Activated T-helper 1 cell treated with anti-CD3 and anti-CD28 coated beads, Interleukin-12 subunit alpha, Interleukin-12 subunit beta, Interleukin-2, Interleukin-4 antibody, amounts not matched to agents 30 ng/mL and 10 ng/mL and 1 ng/mL, durations not matched to agents 14 hours and 24 hours and 36 hours (primary cell): Measurements from ENCODE around the gene FRG2C. TPM values are rescaled to one million over a fixed set of nuclear protein-coding genes. Genes with fewer than 3 reads are reported as not detected.
"Not testable (repeated sequence)": the region's sequence is repeated elsewhere in the genome, so short reads cannot be mapped to it uniquely, and the experiment has no call there.

Source experiments
- DNase-seq: peaks from one replicate; pipeline ENCODE4 v3.0.0; 2021; ENCODE audit warnings: low spot score
- H3K27ac Mint-ChIP-seq: one replicate; pipeline ENCODE4 v1.8.0; 2021; ENCODE audit warnings: mild to moderate bottlenecking, mixed read lengths
- H3K27me3 Mint-ChIP-seq: one replicate; pipeline ENCODE4 v1.8.0; 2022; ENCODE audit warnings: mild to moderate bottlenecking, moderate library complexity, mixed read lengths; ENCODE audit not compliant: insufficient read depth
- H3K36me3 Mint-ChIP-seq: one replicate; pipeline ENCODE4 v1.8.0; 2021; ENCODE audit warnings: low read depth, mixed read lengths
- H3K4me1 Mint-ChIP-seq: one replicate; pipeline ENCODE4 v1.8.0; 2021; ENCODE audit warnings: low read depth, mixed read lengths
- H3K4me3 Mint-ChIP-seq: one replicate; pipeline ENCODE4 v1.8.0; 2021; ENCODE audit warnings: mild to moderate bottlenecking, moderate library complexity, mixed read lengths
- H3K9me3 Mint-ChIP-seq: one replicate; pipeline ENCODE4 v1.8.0; 2021; ENCODE audit warnings: mixed read lengths
- intact Hi-C: fragments of 100-400 bp; cut with micrococcal nuclease; formaldehyde crosslinking; loops from one replicate; pipeline ENCODE4 v1.15.1; 2024
- total RNA-seq: library from RNA; stranded (reverse); gene quantifications from 2 replicates; pipeline ENCODE4 v1.2.3, GENCODE V29; 2022

The FRG2C gene
- not detected in 2 replicates for total RNA-seq

DNA sequence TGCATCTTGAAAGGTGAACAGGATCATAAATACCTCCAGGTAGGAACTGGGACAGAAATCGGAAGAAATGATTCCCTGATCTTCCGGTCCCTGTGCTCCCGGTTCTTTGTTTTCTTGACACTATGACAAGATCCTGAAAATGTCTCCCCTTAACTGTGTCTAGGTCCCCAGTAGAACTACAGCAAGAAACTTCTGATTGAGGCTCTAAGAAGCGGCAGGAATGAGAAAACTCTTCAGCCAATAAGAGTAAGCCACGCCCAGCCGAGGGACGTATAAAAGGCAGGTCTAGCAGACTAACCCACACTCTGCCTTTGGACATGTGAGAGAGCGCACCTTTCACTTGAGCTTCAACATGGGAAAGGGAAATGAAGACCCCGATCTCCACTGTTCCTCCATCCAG lies at the start of gene FRG2C:
Gene FRG2C, plus strand, starts transcription at position 301 of the 400 bp plus-strand sequence. Its CDS starts 52 bp downstream, at position 353.
- H3K4me3 Mint-ChIP-seq, H3K4me1 Mint-ChIP-seq, H3K36me3 Mint-ChIP-seq, DNase-seq, H3K27ac Mint-ChIP-seq, intact Hi-C loops: not testable (repeated sequence)
- peaks cover 21% of the 10 kb centered on the region for H3K27me3 Mint-ChIP-seq
- H3K9me3 Mint-ChIP-seq = peaks cover 21% of the 10 kb centered on the region

DNA sequence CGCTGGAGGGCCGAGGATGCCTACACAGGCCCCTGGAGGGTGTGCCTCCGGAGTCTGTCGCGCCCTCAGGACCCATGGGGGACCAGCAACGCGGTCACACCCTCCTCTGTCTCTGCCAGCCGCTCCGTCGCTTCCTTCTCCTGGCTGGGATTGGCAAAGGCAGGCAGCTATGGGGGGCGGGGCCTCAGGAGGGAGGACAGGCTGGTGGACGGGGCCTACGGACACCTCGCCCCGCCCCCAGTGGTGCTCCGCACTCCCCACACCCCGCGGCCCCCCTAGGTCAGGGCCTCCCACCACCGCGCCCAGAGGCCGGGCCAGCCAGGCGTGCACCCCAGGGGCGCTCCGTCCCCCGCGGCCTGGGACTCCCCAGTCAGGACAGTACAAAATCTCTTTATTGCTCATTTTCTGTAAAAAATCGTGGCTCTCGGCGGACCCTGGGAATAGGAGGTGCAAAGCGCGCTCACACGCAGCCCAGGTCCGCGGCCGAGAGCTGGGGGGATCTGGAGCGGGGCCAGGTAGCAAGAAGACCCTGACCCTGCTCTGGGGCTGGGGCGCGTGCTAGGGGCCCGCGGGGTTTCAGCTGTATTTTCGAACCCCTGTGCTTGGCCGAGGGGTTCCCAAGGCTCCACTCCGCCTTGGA lies 45.3 kb upstream of the FRG2C start:
- DNase-seq, H3K27ac Mint-ChIP-seq, H3K4me1 Mint-ChIP-seq, H3K9me3 Mint-ChIP-seq, intact Hi-C loops, H3K4me3 Mint-ChIP-seq, H3K36me3 Mint-ChIP-seq: not testable (repeated sequence)
- peaks cover 13% of the 10 kb centered on the region for H3K27me3 Mint-ChIP-seq

DNA sequence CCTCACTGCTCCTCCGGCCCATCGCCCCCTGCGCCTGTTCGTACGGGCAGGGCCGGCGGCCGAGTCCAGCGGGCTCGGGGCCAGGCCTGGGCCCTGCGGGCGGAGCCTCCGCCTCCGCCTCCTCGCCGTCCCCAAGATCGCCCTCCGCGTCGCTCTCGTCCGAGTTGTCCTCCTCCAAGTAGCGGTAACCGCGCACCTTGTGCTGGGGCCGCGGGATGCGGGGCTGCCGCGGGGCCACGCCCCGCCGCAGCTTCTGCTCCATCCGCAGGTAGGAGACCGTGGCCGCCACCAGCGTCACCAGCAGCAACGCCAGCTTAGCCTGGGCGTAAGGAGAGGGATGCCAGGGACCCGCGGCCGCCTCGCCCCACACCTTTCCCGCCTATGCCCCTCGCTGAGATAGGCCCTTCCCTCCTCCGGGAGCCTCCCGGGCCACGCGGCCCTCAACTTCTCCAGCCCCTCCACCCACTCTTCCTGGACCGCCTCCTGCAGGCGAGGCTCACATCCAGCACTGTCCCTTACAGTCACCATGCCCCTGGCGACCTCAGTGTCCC lies 44.6 kb upstream of the FRG2C start:
- H3K9me3 Mint-ChIP-seq, H3K4me3 Mint-ChIP-seq, H3K36me3 Mint-ChIP-seq, H3K27ac Mint-ChIP-seq, H3K4me1 Mint-ChIP-seq, DNase-seq, intact Hi-C loops: not testable (repeated sequence)
- H3K27me3 Mint-ChIP-seq = peaks cover 13% of the 10 kb centered on the region

DNA sequence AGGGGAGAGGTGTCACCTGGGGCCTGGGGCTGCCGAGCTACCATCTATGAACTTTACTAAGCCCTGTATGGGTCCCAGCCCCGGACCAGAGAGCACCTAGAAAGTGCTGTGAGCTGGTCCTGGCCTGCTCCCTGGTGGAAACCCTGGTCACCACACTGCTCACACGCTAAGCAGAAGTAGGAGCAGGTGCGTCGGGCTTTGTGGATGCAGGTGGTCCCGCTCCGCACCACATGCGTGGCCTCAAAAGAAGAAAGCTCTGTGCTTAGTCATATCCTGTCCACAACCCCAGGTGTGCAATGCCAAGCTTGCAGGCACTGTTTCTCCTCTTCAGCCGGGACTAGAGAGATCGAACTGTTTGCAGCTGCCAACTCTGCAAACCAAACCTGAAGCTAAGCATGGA lies 42.4 kb upstream of the FRG2C start:
- H3K27ac Mint-ChIP-seq, H3K4me1 Mint-ChIP-seq, H3K36me3 Mint-ChIP-seq, H3K4me3 Mint-ChIP-seq, DNase-seq, intact Hi-C loops, H3K9me3 Mint-ChIP-seq: not testable (repeated sequence)
- H3K27me3 Mint-ChIP-seq = peaks cover 13% of the 10 kb centered on the region

DNA sequence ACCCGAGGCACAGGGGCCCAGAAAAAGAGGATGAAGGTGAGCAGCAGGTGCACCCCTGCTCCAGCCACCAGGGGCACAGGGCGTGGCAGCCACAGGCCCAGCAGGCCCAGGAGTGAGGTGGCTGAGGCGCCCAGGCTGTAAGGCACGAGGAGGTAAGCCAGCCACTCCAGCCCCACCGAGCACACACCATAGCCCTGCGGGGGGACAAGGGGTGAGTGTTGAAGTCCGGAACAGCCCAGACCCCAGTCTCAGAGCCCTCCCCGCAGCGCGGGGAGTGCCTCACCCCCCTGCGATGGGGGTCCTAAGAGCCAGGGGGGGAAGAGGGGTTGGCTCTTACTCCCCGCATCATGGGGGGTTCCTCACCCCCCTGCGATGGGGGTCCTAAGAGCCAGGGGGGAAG lies 40.5 kb upstream of the FRG2C start:
- peaks cover 11% of the 10 kb centered on the region for H3K27me3 Mint-ChIP-seq
- intact Hi-C loops, H3K4me1 Mint-ChIP-seq, H3K9me3 Mint-ChIP-seq, H3K36me3 Mint-ChIP-seq, DNase-seq, H3K4me3 Mint-ChIP-seq, H3K27ac Mint-ChIP-seq: not testable (repeated sequence)

DNA sequence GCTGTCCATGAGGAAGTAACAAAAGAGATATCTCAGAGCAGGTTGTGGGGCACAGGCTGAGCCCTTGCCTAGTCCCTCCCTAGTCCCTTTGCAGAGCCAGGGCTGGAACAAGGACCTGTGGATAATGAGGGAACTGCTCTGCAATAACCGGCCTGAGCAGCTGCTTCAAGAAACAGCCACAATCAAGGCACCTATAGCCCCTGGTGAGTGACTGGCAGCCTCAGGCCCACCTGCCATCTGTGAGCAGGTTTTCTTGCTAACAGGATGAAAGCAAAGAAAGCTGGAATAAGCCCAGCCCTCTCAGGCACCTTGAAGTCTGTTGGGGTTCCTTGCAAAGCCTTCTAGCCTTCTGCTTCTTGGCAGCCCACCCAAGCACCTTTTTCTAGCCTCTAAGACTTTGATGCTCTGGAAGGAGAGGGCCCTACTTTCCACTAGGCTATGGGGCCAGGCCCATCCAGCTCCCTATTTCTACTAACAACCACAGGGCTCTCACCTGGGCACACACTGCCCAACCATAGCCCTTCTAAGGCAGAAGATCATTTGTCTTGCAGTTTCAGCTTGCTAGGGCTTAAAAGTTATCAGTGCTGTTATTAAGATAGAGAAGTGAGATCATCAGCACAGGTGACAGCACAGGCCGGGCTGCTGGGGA lies 33.1 kb upstream of the FRG2C start:
- H3K9me3 Mint-ChIP-seq, H3K4me3 Mint-ChIP-seq, DNase-seq, H3K36me3 Mint-ChIP-seq, H3K4me1 Mint-ChIP-seq, H3K27me3 Mint-ChIP-seq, intact Hi-C loops, H3K27ac Mint-ChIP-seq: not testable (repeated sequence)

DNA sequence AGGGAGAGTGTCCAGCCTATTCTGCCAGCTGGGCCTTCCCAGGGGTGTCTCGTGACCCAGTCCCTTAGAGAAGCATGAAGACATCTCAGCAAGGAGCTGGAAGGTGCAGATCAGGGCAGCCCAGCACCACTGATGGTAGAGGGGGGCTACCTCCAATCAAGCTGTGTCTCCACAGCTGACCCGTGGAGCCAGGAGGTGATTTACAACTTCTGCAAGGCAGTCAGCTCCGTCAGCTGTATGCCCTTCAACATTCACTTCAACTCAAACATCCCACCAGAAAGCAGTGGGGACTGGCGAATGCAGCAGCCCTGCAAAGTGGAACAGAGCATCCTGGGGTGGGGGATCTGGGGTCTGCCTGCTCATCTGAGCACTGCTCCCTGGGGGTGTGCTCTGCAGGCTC lies 32.6 kb upstream of the FRG2C start:
- Mint-ChIP-seq H3K36me3 (no peaks in the 10 kb centered on the region), H3K9me3 (no peaks in the 10 kb centered on the region), H3K27me3 (no peaks in the 10 kb centered on the region), H3K4me3 (no peak overlapping the region), H3K4me1 (no peaks in the 10 kb centered on the region), H3K27ac (no peak overlapping the region)
- intact Hi-C loops = no loop called here
- DNase-seq = no peak

DNA sequence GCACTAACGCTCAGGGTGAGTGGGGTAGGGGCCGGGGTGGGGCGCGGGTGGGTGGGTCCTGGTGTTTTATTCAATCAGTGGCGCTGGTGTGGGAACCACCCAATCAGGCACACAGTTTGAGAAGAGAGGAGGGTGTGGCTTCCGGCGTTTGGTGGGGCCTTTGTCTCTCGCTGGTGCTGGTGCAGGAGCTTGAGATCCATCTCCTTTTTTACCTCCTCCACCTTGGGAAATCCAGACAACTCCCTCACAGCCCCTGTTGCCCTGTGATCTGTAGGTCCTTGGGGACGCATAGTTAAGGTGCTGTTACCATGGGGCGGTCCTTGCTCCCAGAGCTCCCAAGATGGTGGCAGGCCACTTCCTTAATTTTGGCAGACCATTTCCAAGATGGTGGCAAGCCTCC lies 25.2 kb upstream of the FRG2C start:
- H3K4me1 Mint-ChIP-seq = peaks cover 11% of the 10 kb centered on the region
- H3K27ac Mint-ChIP-seq, H3K4me3 Mint-ChIP-seq, H3K27me3 Mint-ChIP-seq, intact Hi-C loops, DNase-seq, H3K9me3 Mint-ChIP-seq, H3K36me3 Mint-ChIP-seq: not testable (repeated sequence)

DNA sequence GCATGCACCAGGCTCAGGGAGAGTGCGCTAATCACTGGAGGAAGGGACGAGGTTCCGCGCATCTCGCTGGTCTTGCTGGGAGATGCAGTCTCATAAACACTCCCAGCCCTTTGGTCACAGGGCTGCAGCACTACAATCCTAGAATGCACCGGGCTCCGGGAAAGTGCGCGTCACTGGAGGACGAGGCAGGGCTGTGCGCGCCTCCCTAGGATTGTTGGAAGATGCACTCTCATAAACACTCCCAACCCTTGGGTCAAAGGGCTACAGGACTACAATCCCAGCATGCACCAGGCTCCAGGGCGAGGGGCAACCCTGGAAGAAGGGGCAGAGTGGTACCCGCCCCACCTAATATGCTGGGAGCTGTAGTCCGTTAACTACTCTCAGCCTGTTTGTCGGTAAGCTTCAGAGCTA lies 23.0 kb upstream of the FRG2C start:
- H3K4me1 Mint-ChIP-seq = peaks cover 11% of the 10 kb centered on the region
- H3K4me3 Mint-ChIP-seq = peak overlapping the region; percentile 87
- intact Hi-C loops = loop anchor here (2.0 to 10.0 kb wide), 2 partner anchors 206 to 448 kb away; no protein-coding TSS in a partner anchor
- DNase-seq = peak; percentile 36
- not testable (repeated sequence) for H3K36me3 Mint-ChIP-seq, H3K27me3 Mint-ChIP-seq, H3K9me3 Mint-ChIP-seq
- peak overlapping the region; percentile 42 for H3K27ac Mint-ChIP-seq

DNA sequence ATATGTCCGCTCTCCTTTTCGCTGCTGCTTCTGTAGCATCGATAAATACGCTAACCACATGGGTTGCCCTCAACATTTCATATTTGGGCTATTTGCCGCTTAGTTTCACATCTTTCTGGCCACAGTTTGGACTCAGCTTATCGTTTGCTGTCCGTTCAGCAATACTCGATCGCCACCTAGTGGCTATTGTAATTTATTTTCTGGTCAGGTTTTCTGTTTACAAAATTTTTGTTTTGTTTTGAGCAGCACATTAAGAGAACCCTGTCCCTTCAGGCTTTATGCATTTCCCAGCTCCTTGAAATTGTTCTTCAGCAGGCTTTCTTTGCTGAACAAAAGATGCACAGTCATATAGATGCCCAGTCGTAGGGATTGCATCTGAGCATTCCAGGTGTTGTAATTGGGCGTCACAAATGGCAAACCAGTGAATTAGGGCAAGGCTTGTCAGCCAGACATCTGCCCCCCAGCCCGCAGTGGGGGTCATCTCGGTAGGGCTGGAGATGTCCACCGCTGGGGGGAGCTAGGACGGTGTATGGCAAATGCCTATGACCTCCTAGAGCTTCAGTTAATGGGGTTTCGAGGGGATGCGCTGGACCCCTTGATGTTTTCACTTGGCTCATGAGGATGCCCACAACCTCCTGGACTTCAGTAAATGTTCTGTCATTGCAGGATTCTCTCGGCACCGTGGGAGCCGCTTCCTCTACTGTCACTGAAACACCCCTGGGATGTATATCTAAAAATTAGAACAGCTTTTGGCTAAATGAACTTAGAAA lies 20.9 kb upstream of the FRG2C start:
- Mint-ChIP-seq H3K4me1 (peaks cover 11% of the 10 kb centered on the region), H3K4me3 (peak overlapping the region; percentile 87)
- not testable (repeated sequence) for H3K27me3 Mint-ChIP-seq

DNA sequence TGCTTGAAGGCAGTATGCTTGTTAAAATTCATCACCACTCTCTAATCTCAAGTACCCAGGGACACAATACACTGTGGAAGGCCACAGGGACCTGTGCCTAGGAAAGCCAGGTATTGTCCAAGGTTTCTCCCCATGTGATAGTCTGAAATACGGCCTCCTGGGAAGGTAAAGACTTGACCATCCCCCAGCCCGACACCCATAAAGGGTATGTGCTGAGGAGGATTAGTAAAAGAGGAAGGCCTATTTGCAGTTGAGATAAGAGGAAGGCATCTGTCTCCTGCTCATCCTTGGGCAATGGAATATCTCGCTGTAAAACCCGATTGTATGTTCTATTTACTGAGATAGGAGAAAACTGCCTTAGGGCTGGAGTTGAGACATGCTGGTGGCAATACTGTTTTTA lies 18.6 kb upstream of the FRG2C start:
- intact Hi-C loops = loop anchor here (10.0 kb wide), 1 partner anchor 211 kb away; no protein-coding TSS in a partner anchor
- DNase-seq, H3K4me3 Mint-ChIP-seq, H3K36me3 Mint-ChIP-seq, H3K27ac Mint-ChIP-seq, H3K27me3 Mint-ChIP-seq, H3K9me3 Mint-ChIP-seq: not testable (repeated sequence)
- H3K4me1 Mint-ChIP-seq = peaks cover 11% of the 10 kb centered on the region

More for the DNA sequence above, 20.9 kb upstream of the FRG2C start:
- H3K36me3 Mint-ChIP-seq, H3K27ac Mint-ChIP-seq, DNase-seq, H3K9me3 Mint-ChIP-seq: not testable (repeated sequence)
- intact Hi-C loops = loop anchor here (1.0 to 10.0 kb wide), 2 partner anchors 39 to 208 kb away; no protein-coding TSS in a partner anchor

DNA sequence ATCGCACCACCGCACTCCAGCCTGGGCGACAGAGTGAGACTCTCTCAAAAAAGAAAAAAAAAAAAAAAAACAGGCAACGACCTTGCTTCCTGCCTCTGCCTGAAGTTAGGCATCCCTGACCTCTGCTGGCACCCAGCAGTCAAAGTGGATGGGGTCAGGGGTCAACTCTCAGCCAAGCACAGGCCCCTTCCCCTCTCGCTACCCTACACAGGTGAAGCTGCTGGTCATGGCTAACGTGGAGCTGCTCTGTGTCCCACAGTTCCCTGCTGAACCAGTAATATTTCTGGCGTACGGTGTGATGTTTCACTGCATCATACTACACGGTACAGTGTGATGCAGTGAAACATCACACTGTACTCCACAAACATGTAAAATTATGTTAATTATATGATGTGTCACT lies 13.9 kb upstream of the FRG2C start:
- DNase-seq = no peak
- peaks cover 6% of the 10 kb centered on the region for H3K27me3 Mint-ChIP-seq
- intact Hi-C loops = no loop called here
- H3K27ac Mint-ChIP-seq = no peak overlapping the region
- no peaks in the 10 kb centered on the region for H3K9me3 Mint-ChIP-seq
- H3K4me3 Mint-ChIP-seq = no peak overlapping the region
- H3K4me1 Mint-ChIP-seq = no peaks in the 10 kb centered on the region
- H3K36me3 Mint-ChIP-seq = no peaks in the 10 kb centered on the region
